HG02588 (cell line): ENCODE results near the gene CPNE1.
A peak's percentile ranks its signal among the peaks of the same experiment; 100 is the strongest.
"Not testable (repeated sequence)": the region's sequence is repeated elsewhere in the genome, so short reads cannot be mapped to it uniquely, and the experiment has no call there.

Source experiments
- ATAC-seq: cut with Tn5 transposase; IDR thresholded peaks from one replicate; pipeline ENCODE4 v1.9.1; 2021; ENCODE audit warnings: mild to moderate bottlenecking, moderate library complexity; ENCODE audit not compliant: unreplicated experiment

Gene CPNE1

DNA sequence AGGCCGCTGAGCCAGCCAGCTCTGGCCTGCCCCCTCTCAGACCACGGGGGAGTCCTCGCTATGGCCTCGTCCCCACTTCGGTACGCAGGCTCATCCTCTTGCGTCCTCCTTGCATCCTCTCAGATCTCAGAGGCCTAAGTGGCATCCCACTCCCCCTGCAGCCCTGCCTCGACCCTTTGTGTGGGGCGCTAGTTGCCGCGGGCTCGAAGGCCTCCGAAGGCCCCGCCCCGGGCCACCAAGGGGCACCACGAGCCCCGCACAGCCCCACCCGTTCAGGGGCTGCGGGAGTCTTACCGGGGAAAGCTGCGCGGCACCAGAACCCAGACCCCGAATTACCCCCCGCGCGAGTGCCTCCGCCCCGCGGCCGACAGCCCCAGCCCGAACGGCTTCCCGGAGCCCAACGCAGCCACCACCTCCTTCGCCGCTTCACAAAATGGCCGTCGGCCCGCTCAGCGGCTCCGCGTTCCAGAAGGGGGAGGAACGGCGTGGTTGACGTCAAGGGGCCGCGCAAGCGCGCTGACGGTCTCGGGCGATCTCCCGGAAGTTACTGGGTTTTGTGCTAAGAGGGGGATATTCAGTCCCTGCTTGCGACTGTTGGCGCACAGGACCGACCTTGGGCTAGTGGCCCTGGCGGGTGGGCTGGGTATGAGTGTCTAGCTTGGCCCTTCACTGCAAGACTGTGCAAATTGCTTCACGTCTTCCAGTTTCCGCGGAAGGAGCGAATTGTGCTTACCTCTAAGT lies at the start of gene CPNE1, which contains the start of gene RBM12:
Gene CPNE1 (minus strand): TSS at position 435 of the 741 bp plus-strand sequence. CDS start 31,977 bp downstream, outside the sequence.
Gene RBM12 (minus strand): TSS at position 435 of the 741 bp plus-strand sequence. CDS start 9,578 bp downstream, outside the sequence.
- ATAC-seq, result peak; percentile 66

DNA sequence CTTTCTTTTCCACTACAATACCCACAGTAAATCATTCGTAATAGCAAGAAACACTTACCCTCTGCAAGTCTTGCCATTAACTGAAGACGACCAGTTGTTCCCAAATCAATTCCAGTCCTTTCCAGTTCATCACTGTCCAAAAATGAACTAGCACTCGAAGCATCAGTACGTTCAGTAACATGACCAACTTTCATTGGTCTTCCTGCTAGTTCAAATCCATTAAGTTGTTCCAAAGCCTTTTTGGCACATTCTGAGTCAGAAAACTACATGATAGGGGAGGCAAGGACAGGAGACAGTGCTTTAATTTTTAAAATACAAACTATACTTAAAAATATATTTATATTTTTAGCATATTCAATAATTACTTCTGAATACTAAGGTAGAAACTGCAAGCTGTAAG lies 49.4 kb upstream of the CPNE1 start:
- ATAC-seq, result no peak

DNA sequence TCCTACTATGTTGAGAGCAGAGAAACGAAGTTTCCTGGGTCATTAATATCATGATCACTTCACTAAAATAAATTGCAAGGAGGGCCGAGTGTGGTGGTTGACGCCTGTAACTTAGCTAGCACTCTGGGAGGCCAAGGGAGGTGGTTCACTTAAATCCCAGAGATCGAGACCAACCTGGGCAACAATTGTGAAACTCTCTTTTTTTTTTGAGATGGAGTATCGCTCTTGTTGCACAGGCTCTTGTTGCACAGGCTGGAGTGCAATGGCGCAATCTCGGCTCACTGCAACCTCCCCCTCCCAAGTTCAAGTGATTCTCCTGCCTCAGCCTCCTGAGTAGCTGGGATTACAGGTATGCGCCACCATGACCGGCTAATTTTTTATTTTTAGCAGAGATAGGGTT lies 48.4 kb upstream of the CPNE1 start:
- not testable (repeated sequence) for ATAC-seq

DNA sequence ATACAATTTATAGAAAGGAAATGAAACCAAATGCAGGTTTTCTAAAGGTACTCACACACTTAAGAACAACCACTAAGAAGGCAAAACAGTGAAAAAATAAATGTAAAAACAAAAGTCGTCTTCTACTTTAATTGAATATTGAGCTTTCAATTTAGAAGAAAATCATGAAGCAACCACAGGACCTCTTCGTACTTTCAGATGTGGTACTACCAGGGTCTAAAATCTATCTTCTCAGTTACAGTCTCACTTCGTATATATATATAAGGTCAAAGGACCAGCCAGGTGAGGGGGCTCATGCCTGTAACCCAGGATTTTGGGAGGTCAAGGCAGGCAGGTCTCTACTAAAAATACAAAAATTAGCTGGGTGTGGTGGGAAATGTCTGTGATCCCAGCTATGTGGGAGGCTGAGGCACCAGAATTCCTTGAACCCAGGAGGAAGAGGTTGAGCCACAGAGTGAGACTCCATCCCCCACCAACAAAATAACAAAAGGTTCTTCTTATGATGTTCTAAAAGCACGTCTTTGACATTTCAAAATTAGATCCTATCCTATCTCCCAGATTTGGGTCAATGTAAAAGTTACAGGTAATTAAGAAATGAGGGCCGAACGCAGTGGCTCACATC lies 47.0 kb upstream of the CPNE1 start:
- no peak for ATAC-seq

DNA sequence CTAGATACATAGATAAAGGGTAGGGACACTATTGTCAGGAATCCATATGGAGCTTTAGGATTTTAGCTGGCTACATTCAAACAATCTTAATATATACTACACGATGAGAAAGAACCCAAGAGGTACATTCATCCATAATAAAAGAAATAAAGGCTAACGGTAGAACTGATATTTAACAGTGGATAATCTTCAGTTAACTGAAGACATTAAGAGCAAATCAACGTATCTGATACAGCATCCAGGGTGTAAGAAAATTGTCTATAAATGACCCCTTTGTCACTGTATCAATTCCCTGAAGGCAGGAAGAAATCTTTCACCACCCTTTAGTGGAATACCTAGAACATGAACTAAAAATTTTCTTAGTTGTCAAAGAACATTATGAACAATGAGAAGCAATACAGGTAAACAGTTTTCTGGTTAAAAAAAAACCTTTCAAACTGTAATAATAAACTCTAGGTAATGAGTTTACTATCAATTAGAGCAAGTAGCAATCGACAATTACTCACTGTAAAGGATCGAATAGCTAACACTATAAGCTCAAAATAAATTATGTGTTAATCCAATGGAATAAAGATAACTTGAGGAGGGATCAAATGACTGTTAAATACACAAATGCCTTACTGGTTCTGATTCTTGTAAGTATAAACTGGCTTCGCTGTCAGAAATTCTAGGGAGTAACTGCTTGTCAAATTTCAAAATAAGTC lies 46.3 kb upstream of the CPNE1 start:
- no peak for ATAC-seq

DNA sequence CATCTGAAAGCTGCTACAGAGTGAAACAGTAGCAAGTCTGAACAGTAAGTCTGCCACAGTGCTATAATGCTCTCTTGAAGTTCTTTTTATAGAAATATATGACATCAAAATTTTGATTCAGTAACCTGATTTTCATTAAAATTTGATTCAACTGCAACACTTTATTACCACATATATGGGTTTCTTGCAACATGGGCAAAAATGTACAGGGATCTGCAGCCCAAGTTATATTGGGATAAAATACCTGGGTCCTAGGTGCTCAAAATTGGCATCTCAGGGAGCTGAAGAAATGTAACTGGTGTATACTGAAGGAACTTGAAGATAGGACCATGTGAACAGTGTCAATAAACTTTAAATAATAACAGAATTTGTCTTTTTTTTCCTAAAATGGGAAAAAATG lies 45.3 kb upstream of the CPNE1 start:
- no peak for ATAC-seq

DNA sequence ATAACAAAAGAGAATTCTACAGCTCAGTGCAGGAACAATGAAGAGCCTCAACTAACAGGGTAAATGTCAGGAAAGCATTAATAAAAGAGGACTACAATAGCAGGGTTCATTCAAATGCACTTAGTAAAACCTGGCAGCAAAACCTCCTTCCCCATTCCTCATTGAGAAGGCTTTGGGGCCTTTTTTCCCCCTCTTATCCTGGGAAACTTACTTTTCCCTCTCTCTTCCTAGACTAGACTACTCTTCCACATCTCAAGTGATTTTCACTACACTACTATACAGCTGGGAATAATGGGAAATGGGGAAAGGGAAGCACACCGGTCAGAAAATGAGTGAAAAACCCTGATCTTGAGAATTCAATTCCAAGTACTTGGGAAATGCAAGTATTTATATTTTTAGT lies 44.6 kb upstream of the CPNE1 start:
- no peak for ATAC-seq

DNA sequence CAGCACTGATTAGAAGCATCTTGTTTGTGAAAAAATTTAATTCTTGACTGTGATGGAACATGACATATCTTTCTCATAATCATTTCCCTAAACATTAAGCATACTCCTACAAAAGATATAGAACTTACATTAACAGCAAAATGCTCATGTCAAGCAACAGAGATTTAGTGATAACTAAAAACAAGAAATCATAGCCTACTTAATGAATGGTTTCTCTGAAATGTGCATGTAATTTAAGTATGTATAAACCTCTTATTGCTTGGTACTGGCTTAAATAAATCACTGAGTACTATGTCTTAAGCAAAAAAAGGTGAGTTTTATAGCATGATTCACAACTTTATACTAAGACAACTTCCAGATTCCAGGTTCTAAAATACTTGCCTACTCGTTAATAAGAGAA lies 43.8 kb upstream of the CPNE1 start:
- no peak for ATAC-seq

DNA sequence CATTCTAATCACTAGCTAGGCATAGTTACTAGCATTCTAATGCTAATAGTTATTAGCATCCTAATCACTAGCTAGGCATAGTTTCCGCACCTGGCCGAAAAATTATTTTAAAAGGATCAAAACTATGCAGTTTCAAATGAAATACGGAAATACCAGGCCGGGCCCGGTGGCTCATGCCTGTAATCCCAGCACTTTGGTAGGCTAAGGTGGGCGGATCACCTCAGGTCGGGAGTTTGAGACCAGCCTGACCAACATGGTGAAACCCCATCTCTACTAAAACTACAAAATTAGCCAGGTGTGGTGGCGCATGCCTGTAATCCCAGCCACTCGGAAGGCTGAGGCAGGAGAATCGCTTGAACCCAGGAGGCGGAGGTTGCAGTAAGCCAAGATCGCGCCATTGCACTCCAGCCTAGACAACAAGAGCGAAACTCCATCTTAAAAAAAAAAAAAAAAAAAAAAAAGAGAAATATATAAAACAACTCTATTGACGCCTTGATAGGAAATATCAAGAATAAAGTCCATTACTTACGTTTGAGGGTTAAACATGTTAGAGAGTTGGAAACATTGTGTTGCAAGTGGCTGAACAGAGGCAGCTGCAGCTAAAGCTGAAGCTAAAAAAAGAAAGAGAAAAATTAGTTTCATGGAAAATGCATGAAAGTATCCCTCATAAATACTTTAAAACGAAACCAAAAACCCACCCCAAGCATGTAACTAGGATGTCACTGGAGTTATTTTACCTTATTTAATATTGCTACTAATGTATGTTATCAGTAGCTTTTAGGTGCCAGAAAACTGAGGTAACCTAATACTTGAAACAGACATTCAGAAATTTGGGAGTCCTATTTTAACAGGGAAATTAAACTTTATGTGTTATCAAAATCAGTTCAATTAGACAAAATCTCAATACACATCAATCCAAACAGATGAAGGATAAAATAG lies 42.2 kb upstream of the CPNE1 start:
- not testable (repeated sequence) for ATAC-seq

DNA sequence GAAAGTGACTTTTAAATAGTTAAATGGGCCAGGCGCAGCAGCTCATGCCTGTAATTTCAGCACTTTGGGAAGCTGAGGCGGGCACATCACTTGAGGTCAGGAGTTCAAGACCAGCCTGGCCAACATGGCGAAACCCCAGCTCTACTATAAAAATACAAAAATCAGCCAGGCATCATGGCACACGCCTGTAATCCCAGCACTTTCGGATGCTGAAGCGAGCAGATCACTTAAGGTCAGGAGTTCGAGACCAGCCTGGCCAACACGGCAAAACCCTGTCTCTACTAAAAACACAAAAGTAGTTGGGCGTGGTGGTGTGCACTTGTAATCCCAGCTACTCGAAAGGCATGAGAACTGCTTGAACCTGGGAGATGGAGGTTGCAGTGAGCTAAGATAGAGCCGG lies 41.2 kb upstream of the CPNE1 start:
- not testable (repeated sequence) for ATAC-seq

DNA sequence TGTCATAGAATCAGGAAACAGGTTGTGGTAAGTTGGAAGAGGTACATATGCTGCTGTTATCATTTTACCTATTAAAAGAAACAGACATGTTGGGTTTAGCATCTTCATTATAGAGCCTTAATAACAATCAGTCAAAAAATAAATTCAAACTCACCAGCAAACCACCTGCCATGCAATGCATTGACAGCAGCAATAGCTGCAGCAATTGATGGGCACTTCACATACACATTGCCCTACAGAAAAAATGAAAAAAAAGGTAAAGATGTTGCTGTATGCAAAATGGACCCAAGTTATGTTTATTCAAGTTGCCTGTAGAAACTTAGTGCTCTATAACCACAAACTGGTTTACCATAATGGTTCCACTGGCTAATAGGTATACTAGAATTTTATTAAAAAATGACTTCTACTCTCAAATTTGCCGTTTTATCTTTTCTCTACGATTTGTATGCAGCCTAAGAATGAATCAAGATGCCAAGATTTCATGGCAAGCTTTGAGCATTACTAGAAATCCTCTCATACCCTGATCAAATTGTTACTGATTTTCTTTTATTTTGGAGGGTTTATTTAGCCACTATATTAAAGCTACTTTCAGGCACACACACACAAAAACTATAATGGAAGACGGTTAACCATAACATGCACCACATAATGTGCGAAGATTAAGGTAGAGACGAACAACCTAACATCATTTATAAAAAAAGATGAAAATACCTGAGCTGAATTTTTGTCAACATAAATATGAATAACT lies 40.0 kb upstream of the CPNE1 start:
- no peak for ATAC-seq

DNA sequence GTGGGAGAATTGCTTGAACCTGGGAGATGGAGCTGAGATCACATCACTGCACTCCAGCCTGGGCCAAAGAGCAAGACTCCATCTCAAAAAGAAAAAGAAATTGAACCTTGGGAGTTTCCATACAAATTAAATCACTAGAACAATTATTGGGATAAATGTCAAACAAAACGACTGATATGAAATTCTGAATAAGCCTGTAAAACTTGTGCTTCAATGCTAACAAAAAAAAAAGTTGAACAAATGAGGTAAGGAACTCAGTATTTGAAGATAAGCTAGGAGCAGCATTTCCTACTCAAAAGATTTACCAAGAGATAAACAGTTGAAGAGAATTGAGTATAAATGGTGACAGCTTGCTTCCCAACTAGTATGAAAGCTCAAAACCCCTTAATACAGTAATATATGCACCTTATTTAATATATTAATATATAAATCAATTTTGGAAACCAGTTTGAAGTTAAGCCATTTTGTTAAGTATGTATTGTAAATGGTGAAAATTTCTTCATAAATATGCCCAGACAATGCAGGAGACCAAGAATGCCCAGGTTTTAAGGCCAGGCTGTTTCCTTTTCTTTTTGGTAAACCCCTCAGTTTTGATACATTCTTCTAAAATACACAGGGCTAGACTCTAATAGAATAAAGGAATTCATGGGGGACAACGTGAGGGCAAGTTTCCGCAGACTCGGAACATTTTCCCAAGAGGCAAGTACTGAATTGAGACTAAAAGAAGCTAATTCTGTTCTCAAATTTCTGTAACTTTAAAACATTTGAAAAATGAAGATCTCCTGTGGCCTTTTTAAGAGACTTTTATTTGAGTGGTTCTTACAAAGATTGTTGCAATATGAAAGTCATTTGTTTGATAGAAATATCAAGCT lies 38.4 kb upstream of the CPNE1 start:
- no peak for ATAC-seq

DNA sequence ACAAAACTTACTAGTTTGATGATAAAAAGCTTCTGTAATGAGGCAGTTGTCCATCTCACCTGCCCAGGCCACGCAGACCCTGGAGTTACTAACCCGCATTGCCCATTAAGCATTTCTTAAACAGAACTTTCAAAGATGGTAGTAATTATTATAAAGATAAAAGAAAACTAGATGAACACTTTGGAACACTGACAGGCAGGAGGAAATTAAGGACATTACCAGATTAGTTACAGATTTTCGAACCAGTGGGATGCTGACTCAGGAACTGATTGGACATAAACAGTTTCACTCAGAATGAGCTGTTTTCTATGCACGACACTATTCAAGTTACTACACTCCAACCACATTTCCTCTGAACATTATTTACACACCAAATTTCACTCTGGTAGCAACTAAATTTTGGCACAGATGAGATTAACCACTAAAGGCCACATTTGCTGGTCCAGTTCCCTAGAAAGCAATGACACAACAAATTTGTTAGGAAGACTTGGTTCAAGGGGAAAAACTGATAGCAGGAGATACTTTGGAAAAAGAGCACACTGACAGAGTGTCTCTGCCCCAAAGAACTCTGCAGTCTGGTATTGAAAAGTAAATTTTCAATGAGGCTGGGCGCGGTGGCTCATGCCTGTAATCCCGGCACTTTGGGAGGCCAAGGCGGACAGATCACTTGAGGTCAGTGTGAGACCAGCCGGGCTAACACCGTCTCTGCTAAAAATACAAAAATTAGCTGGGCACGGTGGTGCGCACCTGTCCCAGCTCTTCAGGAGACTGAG lies 37.5 kb upstream of the CPNE1 start:
- no peak for ATAC-seq

DNA sequence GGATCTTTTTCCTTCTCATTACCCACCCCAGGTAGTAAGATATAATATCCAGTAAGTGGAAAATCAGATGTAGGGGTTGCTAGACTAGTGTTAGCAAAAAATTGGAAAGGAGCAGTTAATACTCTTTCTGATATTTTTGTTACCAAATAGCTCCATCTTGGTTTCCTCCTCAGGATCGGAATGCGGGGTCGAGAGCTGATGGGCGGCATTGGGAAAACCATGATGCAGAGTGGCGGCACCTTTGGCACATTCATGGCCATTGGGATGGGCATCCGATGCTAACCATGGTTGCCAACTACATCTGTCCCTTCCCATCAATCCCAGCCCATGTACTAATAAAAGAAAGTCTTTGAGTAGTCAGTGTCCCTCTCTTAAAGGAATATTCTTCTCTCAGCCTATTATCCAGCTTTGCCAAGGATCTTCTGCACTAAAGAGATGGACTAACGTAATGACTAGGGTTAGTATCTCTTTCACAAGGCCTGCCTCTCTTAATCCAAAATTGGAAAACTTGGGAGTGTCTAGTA lies 36.0 kb upstream of the CPNE1 start:
- ATAC-seq, result no peak

DNA sequence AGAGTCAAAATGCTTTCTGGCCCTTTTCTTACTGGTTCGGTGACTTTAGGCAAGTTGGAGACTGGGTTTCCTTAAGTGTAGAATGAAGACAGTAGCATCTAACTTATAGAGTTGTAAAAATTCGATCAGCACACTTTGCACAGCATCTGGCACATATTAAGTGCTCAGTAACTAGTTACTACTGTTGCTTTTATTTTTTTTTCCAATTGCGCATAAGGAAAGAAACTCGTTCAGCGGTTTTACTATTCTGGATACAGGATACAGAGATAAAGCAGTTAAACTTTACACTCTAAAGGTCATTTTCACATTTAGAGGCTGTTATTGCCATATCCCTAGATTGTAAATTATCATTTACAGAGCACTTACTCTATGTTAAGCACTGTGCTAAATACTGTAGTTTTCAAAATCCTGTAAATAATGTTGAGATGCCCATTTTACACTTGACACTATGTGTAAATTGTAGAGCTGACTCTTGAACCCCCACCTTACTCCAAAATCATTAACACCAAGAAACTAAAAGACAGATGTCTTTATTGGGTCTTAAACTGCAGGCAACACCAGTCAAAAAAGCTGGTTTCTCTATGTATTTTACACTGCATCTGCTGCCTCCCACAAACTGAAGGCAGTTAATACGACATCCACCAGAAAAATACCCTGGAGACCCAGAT lies 35.4 kb upstream of the CPNE1 start:
- ATAC-seq, result no peak

DNA sequence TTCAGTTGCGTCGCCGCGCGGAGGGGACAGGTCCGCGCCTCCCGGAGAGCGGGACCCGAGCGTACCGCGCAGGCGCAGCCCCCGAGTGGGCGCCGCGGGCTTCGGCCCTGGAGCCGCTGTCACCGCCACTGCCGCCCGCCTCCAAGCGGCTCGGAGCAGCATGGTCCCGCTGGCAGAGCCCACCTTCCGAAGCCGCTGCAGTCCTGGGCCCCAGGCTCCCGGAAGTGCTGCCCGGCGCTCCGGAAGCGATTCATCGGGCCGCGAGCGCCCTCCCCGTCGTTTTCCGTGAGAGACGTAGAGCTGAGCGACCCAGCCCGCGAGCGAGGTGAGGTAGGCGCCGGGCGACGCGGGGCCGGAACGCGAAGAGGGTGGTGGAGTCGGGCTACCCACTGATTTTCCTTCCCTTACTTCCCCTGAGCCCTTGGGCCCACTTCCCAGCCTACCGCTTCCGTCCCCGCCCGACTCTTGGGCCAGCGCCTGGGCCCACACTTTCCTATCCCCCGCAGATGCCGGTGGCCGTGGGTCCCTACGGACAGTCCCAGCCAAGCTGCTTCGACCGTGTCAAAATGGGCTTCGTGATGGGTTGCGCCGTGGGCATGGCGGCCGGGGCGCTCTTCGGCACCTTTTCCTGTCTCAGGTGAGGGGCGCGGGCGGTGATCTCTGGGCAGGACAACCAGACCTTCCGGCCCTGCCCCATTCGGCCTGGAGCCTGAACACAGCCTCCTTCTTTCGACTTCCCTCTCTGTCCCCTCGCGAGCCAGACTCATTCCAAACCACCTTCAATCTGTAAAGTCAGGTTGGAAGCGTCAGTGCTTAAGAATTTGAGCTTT lies 34.6 kb upstream of the CPNE1 start, which contains the start of the genes NFS1 and ROMO1:
Gene NFS1 (minus strand): TSS at position 226 of the 830 bp plus-strand sequence. CDS start 64 bp downstream, at position 162.
Gene ROMO1 (plus strand): TSS at position 279 of the 830 bp plus-strand sequence. CDS start 228 bp downstream, at position 507.
- peak; percentile 79 for ATAC-seq
